NCI-H82 treated with DMSO at 0.1 percent for 48 hours (cell line): Measurements from ENCODE around the gene SERPINB3.
"Not testable (repeated sequence)": the region's sequence is repeated elsewhere in the genome, so short reads cannot be mapped to it uniquely, and the experiment has no call there.

Experiments used
- DNase-seq: peaks from one replicate; lab custom pipeline; 2025; ENCODE audit not compliant: unreplicated experiment; lab: John Stamatoyannopoulos, UW

The SERPINB3 gene

DNA sequence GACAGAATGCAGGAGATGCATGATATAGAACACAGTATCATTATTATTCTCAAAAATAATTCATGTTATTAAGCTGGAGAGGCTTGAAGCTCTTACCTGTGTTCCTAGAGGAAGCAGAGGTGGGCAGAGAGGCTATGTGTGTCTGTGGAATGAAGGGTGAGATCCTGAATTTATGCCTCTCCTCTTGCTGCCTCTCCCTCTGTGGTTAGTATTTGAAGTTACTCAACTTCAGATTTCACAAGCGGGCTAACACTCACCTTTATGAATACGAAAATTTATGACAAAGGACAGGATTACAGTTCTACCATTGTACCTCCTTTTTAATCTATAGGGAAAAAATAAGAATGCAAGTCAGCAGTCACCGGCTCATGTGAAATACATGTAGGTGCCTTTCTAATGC, at the start of gene SERPINB3:
SERPINB3 (minus strand) TSS at position 144 of the 400 bp plus-strand sequence. CDS start 677 bp downstream, outside the sequence.
- DNase-seq = not testable (repeated sequence)

DNA sequence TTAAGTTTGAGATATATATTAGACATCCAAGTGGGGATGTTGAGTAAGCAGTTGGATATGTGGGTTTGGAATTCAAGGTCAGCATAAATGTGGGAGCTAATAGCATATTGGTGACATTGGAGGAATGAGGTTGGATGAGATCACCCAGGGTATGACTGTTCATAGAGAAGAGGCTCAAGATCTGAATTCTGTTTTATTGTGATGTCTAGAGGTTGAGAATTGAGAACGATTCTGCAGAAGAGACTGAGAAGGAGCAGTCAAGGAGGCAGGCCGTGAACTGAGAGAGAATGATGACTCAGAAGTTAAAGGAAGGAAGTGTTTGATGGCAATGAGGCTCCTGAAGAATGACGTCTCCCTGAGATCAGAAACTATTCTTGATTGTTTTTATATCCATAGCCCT, 47.0 kb upstream of the SERPINB3 start:
- DNase-seq = no peak

DNA sequence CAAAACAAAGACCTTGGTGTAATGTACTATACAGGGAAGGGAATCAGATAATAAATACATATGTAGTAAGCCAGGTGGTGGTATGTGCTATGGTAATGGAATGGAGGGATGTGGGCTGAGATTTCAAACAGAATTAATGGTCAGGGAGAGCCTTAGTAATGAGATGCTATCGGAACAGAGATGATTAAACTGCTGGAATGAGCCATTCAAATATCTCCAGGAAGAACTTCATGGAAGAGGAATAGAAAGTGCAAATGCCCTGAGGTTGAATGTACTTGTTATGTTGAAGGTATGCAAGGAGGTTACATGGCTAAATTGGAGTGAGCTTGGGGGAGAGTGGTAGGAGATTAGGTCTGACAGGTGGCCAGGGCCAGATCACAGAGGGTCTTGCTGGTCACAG, 46.1 kb upstream of the SERPINB3 start:
- no peak for DNase-seq

DNA sequence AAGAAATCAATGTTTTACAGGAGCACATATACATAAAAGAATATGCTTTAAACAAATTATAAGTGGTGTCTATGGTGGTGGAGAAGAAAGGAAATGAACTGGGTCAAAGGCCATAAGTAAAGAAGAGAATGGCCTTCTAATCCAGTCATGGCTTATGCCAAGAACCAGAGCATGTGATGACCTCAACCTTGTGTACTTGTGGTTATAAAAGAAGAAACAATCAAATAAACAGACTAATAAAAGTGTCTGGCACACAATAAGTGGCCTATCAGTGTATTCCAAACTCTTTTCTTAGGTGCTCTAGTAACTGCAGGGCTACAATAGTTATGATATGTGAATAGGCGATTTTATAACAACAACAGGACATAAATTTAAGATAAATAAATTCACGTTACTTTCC, 43.7 kb upstream of the SERPINB3 start:
- no peak for DNase-seq

DNA sequence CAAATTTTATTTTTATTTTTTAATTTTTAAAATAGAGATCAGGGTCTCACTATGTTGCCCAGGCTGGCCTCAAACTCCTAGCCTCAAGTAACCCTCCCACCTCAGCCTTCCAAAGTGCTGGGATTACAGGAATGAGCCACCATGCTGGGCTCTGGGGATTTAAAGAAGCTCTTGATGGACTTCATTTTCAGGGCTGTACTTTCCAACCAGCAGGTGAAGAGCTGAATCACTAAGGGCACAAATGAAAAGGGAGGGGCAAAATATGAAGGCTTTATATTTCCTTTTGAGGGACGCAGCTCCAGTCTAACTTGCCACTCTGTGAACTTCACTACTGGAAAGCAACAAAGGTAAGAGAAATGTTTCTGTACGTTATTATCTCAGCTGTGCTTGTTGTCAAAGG, 41.0 kb upstream of the SERPINB3 start, which contains the start of gene SERPINB11:
SERPINB11 (plus strand) TSS at position 301 of the 400 bp plus-strand sequence. CDS start 7,234 bp downstream, outside the sequence.
- no peak for DNase-seq

DNA sequence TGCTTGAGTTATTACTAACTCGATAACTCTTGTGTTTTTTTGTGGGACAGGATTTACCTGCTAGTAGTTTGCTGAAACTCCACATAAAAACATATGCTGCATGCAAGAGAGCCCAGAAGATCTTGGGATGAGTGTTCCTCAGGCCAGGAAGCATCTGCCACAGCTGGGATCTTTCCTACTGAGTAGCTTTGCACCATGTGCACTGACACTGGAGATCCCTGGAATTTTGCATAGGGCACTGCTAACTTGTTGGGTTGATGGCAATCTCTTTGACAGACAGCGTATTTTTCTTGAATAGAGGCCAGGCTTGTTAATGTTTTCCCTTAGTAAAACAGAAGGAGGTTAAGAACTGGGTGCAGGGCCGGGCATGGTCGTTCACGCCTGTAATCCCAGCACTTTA, 40.3 kb upstream of the SERPINB3 start:
- DNase-seq = no peak

DNA sequence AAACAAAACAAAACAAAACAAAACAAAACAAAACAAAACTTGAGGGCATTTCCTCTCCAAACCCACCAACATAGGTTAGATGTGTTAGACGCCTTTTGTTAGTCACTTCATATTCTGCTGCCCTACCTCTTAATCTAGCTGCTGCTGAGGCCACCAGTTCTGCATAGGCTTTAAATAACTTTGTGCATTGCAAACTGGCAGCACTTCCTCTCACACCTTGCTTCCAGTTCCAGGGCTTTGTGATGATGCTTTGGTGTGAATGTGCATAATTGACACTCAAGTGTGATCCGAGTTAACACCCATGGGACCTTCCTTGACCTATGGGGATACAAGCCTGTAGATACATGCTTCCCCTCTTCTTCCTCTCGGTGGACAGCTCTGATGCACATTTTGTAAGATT, 38.8 kb upstream of the SERPINB3 start:
- DNase-seq = no peak

DNA sequence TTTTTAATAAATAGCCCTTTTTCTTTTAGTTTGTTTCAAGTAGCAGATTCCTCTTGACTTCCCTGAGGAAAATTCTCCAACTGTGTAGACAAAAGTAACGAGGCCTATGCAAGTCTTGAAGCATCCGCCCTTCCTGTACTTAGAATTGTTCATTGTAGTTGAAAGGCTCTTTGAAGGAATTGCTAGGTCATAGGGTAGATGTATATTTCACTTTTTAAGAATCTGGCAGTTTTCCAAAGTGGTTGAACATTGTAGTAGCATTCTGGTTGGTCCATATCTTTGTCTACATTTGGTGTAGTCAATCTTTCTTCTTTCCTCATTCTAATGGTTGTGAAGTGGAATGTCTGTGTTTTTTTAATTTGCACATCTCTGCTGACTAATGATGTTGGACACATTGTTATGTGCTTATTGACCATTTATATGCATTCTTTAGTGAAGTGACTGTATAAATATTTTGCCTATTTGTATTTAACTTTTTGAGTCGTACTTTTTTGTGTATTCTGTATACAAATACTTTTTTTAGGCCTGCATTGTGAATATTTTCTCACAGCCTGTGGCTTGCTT, 35.5 kb upstream of the SERPINB3 start:
- DNase-seq = no peak

DNA sequence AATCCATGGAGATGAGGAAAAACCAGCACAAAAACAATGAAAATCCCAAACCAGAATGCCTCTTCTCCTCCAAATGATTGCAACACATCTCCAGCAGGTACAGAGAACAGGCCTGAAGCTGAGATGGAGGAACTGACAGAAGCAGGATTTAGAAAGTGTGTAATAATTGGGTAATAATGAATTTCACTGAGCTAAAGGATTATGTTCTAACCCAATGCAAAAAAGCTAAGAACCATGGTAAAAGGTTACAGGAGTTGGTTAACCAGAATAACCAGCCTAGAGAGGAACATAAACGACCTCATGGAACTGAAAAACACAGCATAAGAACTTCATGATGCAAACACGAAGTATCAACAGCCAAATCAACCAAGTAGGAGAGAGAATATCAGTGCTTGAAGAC, 27.4 kb upstream of the SERPINB3 start:
- DNase-seq = no peak

DNA sequence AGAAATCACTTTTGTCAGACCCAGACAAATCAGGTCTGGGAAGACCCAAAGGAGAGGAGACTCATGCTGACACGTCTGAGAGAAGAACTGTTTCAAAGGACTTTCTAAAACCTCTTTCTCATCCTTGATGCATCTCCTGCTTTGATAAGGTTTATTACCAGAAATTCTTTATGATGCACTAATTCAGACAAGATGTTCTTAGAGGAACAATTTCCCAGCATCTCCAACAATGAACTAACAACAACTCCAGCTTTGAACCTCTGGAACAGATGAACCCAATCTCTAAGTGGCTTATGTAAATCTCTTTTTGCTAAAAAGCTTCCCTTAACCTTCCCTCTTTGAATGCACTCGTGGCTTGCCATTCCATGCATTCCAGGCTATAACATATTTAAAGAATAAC, 25.2 kb upstream of the SERPINB3 start:
- no peak for DNase-seq

DNA sequence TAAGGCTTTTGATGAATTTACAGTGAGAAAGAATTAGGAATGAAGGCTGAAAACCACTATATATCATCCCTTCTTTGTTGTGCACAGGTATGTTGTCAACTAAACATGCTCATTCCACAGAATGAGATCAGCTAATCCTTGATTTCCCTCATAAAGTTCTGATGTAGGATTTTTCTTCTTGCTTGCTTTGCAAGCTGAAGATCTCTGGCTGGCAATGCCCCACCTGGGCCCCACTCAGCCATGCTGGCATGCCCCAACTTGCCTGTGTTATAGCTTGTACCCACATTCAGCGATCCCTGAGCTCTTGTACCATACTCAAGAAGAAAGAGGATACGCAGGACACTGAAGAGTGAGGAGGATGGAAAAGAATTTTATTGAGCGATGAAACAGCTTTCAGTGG, 23.0 kb upstream of the SERPINB3 start:
- DNase-seq = no peak

DNA sequence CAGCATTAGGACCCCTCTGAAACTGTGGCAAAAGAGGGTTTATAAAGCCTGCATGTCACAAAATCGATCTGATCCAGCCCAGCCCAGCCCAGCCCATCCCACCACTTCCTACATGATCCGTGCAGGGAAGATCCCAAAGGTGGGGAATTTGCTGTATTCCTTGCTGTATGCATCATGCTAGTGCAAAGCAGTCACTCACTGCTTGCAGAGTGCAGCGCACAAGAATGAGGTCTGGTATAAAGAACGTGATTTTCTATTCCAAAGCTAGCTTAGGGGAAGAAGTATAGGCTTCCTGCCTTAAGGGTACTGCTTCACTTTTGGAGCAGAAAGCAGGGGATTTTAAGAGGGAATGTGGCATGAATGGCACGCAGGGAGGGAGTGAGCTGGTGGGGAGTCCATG, 22.2 kb upstream of the SERPINB3 start:
- DNase-seq = no peak

DNA sequence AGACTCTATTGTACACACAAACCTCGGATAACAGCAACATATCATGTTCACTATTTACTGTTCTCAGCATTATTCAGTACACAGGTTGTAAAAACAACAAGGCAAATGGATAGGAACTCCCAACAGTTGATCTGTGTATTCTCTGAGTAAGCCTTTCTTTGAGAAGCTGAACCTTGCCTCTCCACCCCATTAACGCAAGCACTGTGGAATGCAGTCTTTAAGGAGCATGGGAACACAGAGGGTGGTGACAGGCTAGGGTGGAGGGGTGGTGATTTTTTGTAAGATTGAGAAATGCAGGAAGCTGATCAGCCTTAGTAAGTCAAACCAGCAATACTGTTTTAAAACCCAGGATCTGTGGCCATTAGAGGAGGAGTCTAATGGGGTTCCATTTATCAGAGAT, 21.5 kb upstream of the SERPINB3 start:
- no peak for DNase-seq

DNA sequence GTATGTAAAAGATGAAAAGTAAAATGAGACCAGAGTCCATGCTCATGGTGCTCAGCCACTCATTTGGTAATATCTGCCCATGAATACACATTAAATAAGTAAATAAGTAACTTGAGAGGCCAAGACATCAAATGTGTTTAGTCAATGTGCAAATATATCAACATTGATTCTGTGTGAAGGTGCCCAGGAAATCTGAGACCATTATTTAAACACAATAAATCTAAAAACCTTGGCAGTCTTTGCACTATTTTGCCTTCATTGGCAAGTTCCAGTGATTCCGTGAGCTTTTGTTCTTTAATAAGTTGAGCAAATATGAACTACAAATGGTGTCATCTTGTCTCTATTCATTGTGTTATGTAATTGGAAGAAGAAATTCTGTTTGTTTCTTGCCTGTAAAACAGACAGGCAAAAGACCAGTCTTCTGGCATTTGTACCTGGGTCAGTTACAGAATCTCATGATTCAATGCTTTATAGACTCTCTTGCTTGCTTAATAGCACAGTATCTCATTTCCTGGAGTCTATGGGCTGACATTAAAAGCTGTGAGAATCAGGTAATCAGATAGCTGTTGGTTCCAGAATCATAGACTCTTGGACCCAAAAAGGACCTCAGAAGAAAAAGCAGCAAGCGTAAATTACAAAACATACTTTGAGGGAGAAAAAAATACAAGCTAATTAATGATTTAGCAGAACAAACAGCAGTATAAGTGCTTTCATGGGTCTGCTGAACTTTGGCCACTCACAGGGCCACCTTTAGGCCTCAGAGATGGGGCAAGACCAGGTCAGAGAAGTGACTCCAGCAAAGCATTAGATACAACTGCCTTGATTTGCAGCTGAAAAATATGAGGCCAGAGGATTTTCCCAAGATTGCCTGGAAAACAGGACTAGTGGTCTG, 20.0 kb upstream of the SERPINB3 start:
- no peak for DNase-seq

DNA sequence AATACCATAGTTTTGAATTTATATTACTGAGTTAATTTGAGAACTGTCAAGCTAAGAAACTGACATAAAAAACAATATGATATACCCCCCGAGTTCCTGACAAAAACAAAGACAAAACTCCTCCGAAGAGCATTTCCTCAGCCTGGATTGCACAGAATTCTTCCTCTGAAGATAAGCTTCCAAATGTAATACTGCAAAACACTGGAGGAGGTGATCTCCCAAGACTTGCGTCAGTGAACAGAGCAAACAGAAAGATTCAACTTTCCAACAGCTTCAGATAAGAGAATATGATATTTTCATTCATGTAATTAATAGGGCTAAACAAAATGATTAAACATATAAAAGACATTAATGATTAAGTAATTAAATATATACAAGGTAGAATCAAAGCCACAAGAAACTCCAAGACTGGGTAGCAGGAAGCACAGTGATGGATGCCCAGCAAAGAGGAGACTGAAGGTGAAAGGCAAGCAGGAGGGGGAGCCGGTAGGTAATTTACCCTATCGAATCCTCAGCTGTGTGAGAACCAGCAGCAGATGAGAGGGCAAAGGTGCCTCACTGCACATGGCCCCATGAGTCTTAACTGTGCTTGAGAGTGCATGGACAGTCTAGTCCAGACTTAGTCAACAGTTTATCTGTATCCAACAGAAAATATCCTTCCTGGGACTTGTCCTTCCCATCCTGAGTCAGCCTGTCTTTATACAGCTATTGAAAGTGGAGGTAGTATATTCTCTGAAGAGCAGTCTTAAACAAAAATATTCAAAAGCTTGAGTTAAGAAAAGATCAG, 18.3 kb upstream of the SERPINB3 start:
- DNase-seq = no peak

DNA sequence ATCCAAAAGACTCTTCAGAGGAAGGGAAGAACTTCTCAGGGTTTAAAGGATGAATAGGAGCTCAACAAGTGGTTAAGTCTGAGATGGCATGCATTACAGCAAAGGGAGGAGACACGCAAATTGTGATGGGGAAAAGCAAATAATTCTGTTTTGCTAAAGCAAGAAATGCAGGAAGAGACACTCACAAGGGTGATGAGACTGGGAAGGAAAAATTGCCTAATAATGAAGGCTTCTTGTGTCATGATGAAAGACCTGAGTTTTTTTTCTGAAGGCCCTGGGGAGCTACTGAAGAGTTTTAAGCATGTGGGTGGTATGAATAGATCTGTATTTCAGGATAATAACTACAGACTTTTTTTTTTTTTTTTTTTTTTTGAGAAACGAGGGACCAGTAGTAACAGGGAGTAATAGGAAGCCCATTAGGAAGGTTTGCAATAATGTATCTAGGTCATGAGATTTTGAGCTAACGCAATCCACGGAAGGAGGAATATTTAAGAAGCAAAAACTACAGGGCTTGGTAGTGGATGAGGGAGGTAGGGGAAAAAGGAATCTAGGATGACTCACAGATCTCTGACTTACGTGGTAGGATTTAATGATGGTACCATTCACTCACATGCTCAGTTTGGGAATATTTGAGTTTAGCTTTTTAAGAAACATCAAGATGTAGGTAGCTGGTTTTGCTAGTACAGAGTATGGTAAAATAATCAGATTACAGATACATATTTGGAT, 16.0 kb upstream of the SERPINB3 start:
- DNase-seq = no peak

DNA sequence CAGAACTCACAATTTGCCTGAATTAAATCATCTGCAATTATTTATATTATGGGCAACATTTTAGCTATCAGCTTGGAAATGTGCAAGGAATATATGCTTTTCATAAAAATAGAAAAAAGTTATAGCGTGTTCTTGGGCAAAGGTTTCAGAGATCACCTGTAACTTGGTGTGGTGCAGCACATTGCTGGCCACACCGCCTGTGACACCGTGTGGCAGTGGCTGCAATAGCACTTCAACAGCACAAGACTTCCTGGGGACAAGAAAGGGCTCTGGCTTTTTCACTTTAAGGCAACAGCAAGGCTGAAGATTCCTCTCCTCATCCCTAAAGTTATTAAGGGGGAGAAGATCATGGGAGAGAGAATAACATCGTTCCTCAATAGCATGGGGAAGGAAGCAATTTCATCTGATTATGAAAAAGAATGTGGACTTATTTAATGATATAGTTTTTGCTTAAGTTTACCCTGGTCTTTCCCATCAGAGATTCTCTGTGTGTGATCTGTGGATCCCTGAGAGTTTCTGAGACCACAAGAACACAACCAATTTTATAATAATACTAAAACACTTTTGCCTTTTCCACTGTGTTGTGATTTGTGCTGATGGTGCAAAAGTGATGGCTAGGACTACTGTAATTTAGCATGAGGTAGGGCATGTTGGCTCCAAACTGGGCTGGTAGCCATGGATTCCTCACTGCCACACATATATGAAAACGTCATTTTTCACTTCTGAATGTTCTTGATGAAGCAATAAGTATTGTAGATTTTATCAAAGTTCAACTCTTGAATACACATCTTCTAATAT, 15.0 kb upstream of the SERPINB3 start:
- DNase-seq = no peak

DNA sequence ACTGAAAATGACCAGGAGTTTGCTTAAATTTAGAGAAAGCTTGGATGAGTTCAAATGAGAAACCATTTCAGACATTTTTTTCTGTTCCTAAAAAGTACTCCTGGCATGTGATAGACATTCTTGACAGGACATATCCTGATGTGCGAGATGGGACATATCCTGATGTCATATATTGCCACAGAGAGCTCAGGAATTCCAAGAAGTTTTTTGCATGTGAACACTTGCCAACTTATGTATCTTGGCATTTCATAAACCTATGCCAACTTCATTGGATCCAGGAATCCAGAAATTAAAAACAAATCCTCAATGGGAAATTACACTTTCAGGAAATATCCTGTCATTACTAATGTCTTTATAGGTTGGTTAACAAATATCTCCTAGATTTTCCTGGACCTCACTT, 2.9 kb upstream of the SERPINB3 start:
- no peak for DNase-seq

DNA sequence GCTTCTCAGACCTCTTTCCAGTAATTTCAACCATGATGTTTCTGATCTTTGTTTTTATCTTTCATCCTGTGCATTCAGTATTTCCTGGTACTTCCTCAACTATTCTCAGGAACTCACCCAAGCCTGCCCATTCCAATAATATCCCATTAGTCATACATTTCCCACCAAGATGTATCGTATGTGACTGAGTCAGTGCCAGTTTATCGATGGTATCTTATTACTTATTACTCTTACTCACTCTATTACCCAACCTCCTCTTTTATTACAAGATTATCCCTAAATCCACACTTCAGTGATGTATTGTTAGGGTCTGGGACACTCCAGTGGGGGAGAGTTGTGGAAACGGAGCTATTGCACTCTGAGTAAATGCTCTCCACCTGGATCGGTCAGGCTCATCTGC, 2.8 kb downstream of the SERPINB3 start:
- not testable (repeated sequence) for DNase-seq

DNA sequence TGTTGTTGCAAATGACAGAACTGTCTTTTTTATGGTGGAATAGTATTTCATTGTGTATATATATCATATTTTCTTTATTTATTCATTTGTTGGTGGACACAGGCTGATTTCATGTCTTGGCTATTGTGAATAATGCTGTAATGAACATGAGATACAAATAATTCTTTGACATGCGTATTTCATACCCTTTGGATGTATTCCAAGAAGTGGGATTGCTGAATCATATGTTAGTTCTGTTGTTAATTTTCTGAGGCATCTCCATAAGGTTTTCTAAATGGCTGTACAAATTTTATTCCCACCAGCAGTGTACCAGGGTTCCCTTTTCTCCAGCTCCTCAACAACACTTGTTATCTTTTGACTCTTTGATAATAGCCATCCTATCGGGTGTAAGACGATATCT, 11.4 kb downstream of the SERPINB3 start:
- not testable (repeated sequence) for DNase-seq
